Osteocyte (in vitro differentiated cells): ENCODE data around the gene CCDC60. TPM values are rescaled to one million over a fixed set of nuclear protein-coding genes. Genes with fewer than 3 reads are reported as not detected.

Experiments
- DNase-seq: peaks from one replicate; pipeline ENCODE4 v3.0.0; 2021; ENCODE audit warnings: mixed read lengths; ENCODE audit not compliant: unreplicated experiment; ENCODE audit errors: extremely low spot score
- H3K27ac Mint-ChIP-seq: one replicate; pipeline ENCODE4 v1.8.0; 2021; ENCODE audit warnings: mild to moderate bottlenecking, mixed read lengths; ENCODE audit not compliant: unreplicated experiment
- H3K27me3 Mint-ChIP-seq: one replicate; pipeline ENCODE4 v1.8.0; 2021; ENCODE audit warnings: mixed read lengths; ENCODE audit not compliant: unreplicated experiment
- H3K36me3 Mint-ChIP-seq: one replicate; pipeline ENCODE4 v1.8.0; 2021; ENCODE audit warnings: mixed read lengths; ENCODE audit not compliant: unreplicated experiment
- H3K4me1 Mint-ChIP-seq: one replicate; pipeline ENCODE4 v1.8.0; 2021; ENCODE audit warnings: mixed read lengths; ENCODE audit not compliant: unreplicated experiment
- H3K4me3 Mint-ChIP-seq: one replicate; pipeline ENCODE4 v1.8.0; 2021; ENCODE audit warnings: mild to moderate bottlenecking, moderate library complexity, mixed read lengths; ENCODE audit not compliant: unreplicated experiment
- H3K9me3 Mint-ChIP-seq: one replicate; pipeline ENCODE4 v1.8.0; 2021; ENCODE audit warnings: mixed read lengths; ENCODE audit not compliant: unreplicated experiment
- CTCF ChIP-seq: fragments of 200-600 bp; sonication (generic); IDR thresholded peaks from 2 replicates; pipeline ENCODE4 v1.5.0; 2021; ENCODE audit warnings: antibody characterized with exemption, mild to moderate bottlenecking, moderate library complexity
- total RNA-seq: library from RNA; stranded (reverse); gene quantifications from 2 replicates; pipeline ENCODE4 v1.2.1, GENCODE V29; 2021

CCDC60 gene
- total RNA-seq, 1 donor from 2014 or later = not detected

- Mint-ChIP-seq H3K9me3 (peaks cover 16% of the 10 kb centered on the region), H3K36me3 (no peaks in the 10 kb centered on the region), H3K4me1 (no peaks in the 10 kb centered on the region), H3K4me3 (no peak overlapping the region), H3K27me3 (no peaks in the 10 kb centered on the region), H3K27ac (no peak overlapping the region)
- no peak for TF ChIP-seq CTCF
- no peak for DNase-seq
Measured at GRCh38 chr12:119476951-119477350, 142.4 kb downstream of the CCDC60 start.

GRCh38 chr12:119479121-119479561 lies 144.6 kb downstream of the CCDC60 start:
- Mint-ChIP-seq H3K36me3 (no peaks in the 10 kb centered on the region), H3K27me3 (no peaks in the 10 kb centered on the region), H3K27ac (no peak overlapping the region), H3K9me3 (peaks cover 22% of the 10 kb centered on the region), H3K4me3 (no peak overlapping the region), H3K4me1 (no peaks in the 10 kb centered on the region)
- no peak for DNase-seq
- no peak for TF ChIP-seq CTCF

- H3K27ac Mint-ChIP-seq = no peak overlapping the region
- H3K27me3 Mint-ChIP-seq = no peaks in the 10 kb centered on the region
- peaks cover 20% of the 10 kb centered on the region for H3K9me3 Mint-ChIP-seq
- DNase-seq = no peak
- no peaks in the 10 kb centered on the region for H3K36me3 Mint-ChIP-seq
- H3K4me1 Mint-ChIP-seq = no peaks in the 10 kb centered on the region
- TF ChIP-seq CTCF = no peak
- no peak overlapping the region for H3K4me3 Mint-ChIP-seq
Measured at GRCh38 chr12:119480551-119480950, 146.0 kb downstream of the CCDC60 start.

GRCh38 chr12:119486599-119487154 lies 152.1 kb downstream of the CCDC60 start:
- H3K27me3 Mint-ChIP-seq = no peaks in the 10 kb centered on the region
- H3K27ac Mint-ChIP-seq = no peak overlapping the region
- no peaks in the 10 kb centered on the region for H3K36me3 Mint-ChIP-seq
- no peaks in the 10 kb centered on the region for H3K4me1 Mint-ChIP-seq
- no peak for DNase-seq
- no peak for TF ChIP-seq CTCF
- peaks cover 33% of the 10 kb centered on the region for H3K9me3 Mint-ChIP-seq
- no peak overlapping the region for H3K4me3 Mint-ChIP-seq

- TF ChIP-seq CTCF = no peak
- Mint-ChIP-seq H3K4me1 (no peaks in the 10 kb centered on the region), H3K9me3 (peaks cover 21% of the 10 kb centered on the region), H3K36me3 (no peaks in the 10 kb centered on the region), H3K4me3 (no peak overlapping the region), H3K27me3 (no peaks in the 10 kb centered on the region), H3K27ac (no peak overlapping the region)
- no peak for DNase-seq
Measured at GRCh38 chr12:119491814-119492213, 157.3 kb downstream of the CCDC60 start.
